ENCODE measurements around the gene SRSF4. TPM values are rescaled to one million over a fixed set of nuclear protein-coding genes. Genes with fewer than 3 reads are reported as not detected.

Gene SRSF4
- total RNA-seq (92.9 and 108 TPM in 2 replicates), polyA plus RNA-seq (31.1 and 45.6 TPM in 2 replicates), polyA minus RNA-seq (39.2 and 39.9 TPM in 2 replicates), Bru-seq, nascent RNA (percentile 98 among the genes with signal in this experiment), BruChase-seq, experiment 1, labeled RNA remaining after a 6-hour chase (percentile 94 among the genes with signal in this experiment), BruChase-seq, experiment 2, labeled RNA remaining after a 2-hour chase (percentile 97 among the genes with signal in this experiment)
- 43.0 and 45.9 TPM in 2 replicates for polyA plus RNA-seq (2011; cell fraction: cytosol; rRNA removed)
- 162 and 231 TPM in 2 replicates for polyA plus RNA-seq (2011; cell fraction: nucleus; rRNA removed)
- polyA plus RNA-seq (2012) = 55.2 and 69.6 TPM in 2 replicates
- polyA minus RNA-seq (2011; cell fraction: cytosol; rRNA and poly(A)+ RNA removed) = 17.8 TPM
- 69.1 and 89.6 TPM in 2 replicates for polyA minus RNA-seq (2011; cell fraction: nucleus; rRNA and poly(A)+ RNA removed)
- long read RNA-seq, transcript SRSF4-202 (5 exons, 1,264 nt) = minor isoform, 10 of 214 reads
- long read RNA-seq, transcript SRSF4-201 (6 exons, 2,387 nt) = major isoform, 163 of 214 reads
- long read RNA-seq, partial matches to known transcripts = 6 of 214 reads
- long read RNA-seq, other reads (novel, unspliced or antisense) = 35 of 214 reads

GRCh38 chr1:29181413-29182225 is at the start of gene SRSF4:
Gene SRSF4 (minus strand): TSS chr1:29181900. CDS start chr1:29181752, 148 bp downstream.
- CTCF ChIA-PET = interaction anchor here (0.6 to 3.5 kb wide), 20 partner anchors 9 to 1950 kb away, joined by 3 to 55 read pairs (median 4); partner anchors contain the start of genes EPB41 and MECR
- TF ChIP-seq POLR2AphosphoS5 (IDR thresholded peaks at IDR 0.05; ENCODE audit: insufficient read depth, low read depth, low read length) = peak; percentile 92
- TF ChIP-seq GATA2 (IDR thresholded peaks at IDR 0.05; ENCODE audit: insufficient read depth, insufficient read length, low read depth, low read length) = no peak
- TF ChIP-seq POLR2A (IDR thresholded peaks at IDR 0.05; ENCODE audit: low read depth, low read length) = peak; percentile 87
- TF ChIP-seq FOS (IDR thresholded peaks at IDR 0.05; ENCODE audit: borderline replicate concordance, insufficient read depth, low read length) = no peak
- peak; percentile 39 for TF ChIP-seq MYC (IDR thresholded peaks at IDR 0.05; ENCODE audit: low read depth, low read length)
- peak; percentile 68 to 84 for TF ChIP-seq CTCF (IDR thresholded peaks at IDR 0.05; ENCODE audit: extremely low read depth in 1 of 2, insufficient read depth in 1 of 2, low read depth in 1 of 2, low read length in 2 of 2)
- Histone ChIP-seq H3K4me2 (ENCODE audit: insufficient read depth, low read length) (peak within 1 kb of the TSS; percentile 99), H3K9me3 (replicated peaks; ENCODE audit: control insufficient read depth, insufficient read depth, low read length) (no peaks in the 10 kb centered on the region), H3K9me1 (replicated peaks; ENCODE audit: control insufficient read depth, extremely low read depth, insufficient read depth, low read length) (no peaks in the 10 kb centered on the region), H3K27me3 (ENCODE audit: control insufficient read depth in 2 of 2, insufficient read depth in 2 of 2, low read length in 2 of 2) (no peaks in the 10 kb centered on the region), H3K79me2 (ENCODE audit: control insufficient read depth, insufficient read depth, low read length) (peaks cover 49% of the 10 kb centered on the region), H3K27ac (ENCODE audit: insufficient read depth, low read depth, low read length) (peak within 1 kb of the TSS; percentile 99), H3K36me3 (ENCODE audit: control insufficient read depth in 2 of 2, extremely low read depth in 1 of 2, insufficient read depth in 2 of 2, low read length in 2 of 2) (peaks cover 2 to 4% of the 10 kb centered on the region in 2 experiments), H2AFZ (ENCODE audit: low read depth, low read length) (peak within 1 kb of the TSS; percentile 82), H3K4me3 (replicated peaks in 1 of 3; ENCODE audit: insufficient read depth in 1 of 3, low read depth in 1 of 3, low read length in 3 of 3) (peak within 1 kb of the TSS; percentile 81 to 99 (median 90)), H3K9ac (replicated peaks; ENCODE audit: extremely low read depth, insufficient read depth, low read length) (peak within 1 kb of the TSS; percentile 100), H4K20me1 (replicated peaks; ENCODE audit: control insufficient read depth, extremely low read depth, insufficient read depth, low read length) (peaks cover 9% of the 10 kb centered on the region), H3K4me1 (ENCODE audit: control insufficient read depth, extremely low read depth, insufficient read depth, low read length) (peaks cover 19% of the 10 kb centered on the region)
- intact Hi-C loops (cut with micrococcal nuclease) (loop anchor here (1.0 to 5.0 kb wide), 4 partner anchors 21 to 539 kb away; partner anchors contain the start of genes TAF12 and TMEM200B), dilution Hi-C loops (cut with MboI; ENCODE audit: extremely low pct_ligation_motif_present, low sequenced_read_pairs) (no loop called here)
- BruUV-seq (replicated peaks) = no TSS peak
- POLR2A ChIA-PET = interaction anchor here (0.6 to 1.6 kb wide), 9 partner anchors 9 to 1659 kb away, joined by 3 to 14 read pairs (median 4); partner anchors contain the start of genes RNU11, TMEM200B and YTHDF2
- FAIRE-seq (peak; percentile 93), DNase-seq (ENCODE audit: low read depth, low spot score) (peak; percentile 99)
